Skin of body (tissue), 2 donors: ENCODE data around the gene TRIM47. TPM values are rescaled to one million over a fixed set of nuclear protein-coding genes. Genes with fewer than 3 reads are reported as not detected.
"Not testable (repeated sequence)": the region's sequence is repeated elsewhere in the genome, so short reads cannot be mapped to it uniquely, and the experiment has no call there.

ENCODE experiments used
- DNase-seq: peaks from one replicate; lab custom pipeline; 2025; lab: John Stamatoyannopoulos, UW
- total RNA-seq: library from RNA; depleted of rRNA; stranded (reverse); fragments of >200 nt; gene quantifications from one replicate; pipeline ENCODE4 v1.2.3, GENCODE V29; 2014

Gene TRIM47
- total RNA-seq, 1 donor from 2014 or later = 21.5 TPM

- DNase-seq = no peak
Observed at GRCh38 chr17:75892556-75893224, 14.3 kb upstream of the TRIM47 start.

- DNase-seq = no peak
Observed at GRCh38 chr17:75891605-75892555, 13.5 kb upstream of the TRIM47 start.

GRCh38 chr17:75891022-75891604 lies 12.7 kb upstream of the TRIM47 start:
- no peak for DNase-seq

DNA sequence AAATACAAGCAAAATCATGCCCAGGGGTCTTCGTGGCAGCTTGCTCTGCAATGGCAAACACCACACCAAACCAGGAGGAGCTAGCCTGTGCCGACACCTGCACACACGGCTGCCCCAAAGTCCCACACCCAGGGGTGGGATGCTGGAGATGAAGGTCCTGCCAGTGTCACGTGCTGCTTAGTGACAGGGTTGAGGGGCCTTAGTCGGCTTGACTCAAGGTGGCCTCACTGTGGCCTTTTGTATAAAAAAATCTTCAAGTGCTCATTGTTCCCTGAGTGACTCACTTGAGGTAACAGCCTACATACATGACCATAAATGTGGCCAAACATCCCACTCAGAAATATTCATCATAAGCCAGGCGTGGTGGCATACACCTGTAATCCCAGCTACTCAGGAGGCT lies 11.1 kb upstream of the TRIM47 start:
- DNase-seq = no peak

DNA sequence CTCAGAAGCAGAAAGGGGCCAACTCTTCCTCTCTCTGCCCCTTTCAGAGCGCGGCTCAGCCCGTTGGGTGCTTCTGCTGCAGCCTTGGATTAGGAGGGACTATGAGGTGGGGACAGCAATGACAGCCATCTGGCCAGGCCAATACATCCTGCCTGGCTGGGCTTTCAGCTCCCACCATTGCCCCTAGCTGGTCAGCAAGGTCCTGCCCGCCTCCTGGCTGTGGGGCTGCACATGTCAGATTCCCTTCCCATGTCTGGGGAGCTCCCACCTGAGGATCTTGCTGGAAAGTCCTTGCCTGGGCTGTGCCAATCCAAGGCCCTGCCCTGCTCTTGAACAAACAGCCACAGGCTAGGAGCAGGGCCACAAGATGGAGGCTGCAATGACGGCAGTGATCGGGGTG lies 10.1 kb upstream of the TRIM47 start:
- no peak for DNase-seq

DNA sequence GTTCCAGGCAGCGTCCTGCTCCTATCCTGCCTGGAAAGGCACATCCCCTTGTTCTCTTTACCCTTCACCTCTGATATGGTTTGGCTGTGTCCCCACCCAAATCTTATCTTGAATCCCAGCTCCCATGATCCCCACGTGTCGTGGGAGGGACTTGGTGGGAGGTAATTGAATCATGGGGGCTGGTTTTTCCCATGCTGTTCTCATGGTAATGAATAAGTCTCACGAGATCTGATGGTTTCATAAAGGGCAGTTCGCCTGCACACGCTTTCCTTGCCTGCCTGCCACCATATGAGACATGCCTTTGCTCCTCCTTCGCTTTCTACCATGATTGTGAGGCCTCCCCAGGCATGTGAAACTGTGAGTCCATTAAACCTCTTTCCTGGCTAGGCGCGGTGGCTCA lies 7.5 kb upstream of the TRIM47 start:
- not testable (repeated sequence) for DNase-seq

GRCh38 chr17:75885431-75885830 lies 7.0 kb upstream of the TRIM47 start:
- no peak for DNase-seq

DNA sequence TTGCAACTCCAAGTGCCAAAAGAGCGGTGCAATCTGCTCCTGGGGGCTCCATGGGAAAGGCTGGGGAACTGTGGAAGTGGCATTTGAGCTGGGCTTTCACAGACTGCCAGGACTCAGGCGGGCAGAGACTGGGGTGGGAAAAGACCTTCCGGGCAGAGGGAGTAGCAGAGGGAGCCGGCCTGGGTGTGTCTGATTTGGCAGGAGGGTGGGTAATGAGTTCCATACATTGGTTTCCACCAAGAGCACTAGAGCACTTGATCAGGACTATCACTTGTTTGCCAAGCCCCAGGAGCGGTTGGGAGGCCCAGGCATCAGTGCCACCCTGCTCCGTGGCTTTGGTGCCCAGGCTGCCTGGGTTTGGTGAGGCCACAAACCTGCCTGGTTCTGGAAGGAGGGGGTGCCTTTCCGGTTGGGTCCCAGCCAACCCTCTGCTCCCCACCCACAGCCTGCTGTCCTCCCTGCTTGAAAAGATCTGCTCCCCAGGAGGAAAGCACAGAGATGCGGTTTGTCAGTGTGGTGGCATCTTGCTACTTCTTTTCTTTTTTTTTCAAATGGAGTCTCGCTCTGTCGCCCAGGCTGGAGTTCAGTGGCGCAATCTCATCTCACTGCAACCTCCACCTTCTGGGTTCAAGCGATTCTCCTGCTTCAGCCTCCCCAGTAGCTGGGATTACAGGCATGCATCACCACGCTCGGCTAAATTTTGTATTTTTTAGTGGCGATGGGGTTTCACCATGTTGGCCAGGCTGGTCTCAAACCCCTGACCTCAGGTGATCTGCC lies 3.5 kb upstream of the TRIM47 start:
- DNase-seq = no peak

GRCh38 chr17:75880266-75880665 lies 1.9 kb upstream of the TRIM47 start:
- DNase-seq = no peak

GRCh38 chr17:75877752-75878173 lies 618 bp downstream of the TRIM47 start:
- DNase-seq = no peak

DNA sequence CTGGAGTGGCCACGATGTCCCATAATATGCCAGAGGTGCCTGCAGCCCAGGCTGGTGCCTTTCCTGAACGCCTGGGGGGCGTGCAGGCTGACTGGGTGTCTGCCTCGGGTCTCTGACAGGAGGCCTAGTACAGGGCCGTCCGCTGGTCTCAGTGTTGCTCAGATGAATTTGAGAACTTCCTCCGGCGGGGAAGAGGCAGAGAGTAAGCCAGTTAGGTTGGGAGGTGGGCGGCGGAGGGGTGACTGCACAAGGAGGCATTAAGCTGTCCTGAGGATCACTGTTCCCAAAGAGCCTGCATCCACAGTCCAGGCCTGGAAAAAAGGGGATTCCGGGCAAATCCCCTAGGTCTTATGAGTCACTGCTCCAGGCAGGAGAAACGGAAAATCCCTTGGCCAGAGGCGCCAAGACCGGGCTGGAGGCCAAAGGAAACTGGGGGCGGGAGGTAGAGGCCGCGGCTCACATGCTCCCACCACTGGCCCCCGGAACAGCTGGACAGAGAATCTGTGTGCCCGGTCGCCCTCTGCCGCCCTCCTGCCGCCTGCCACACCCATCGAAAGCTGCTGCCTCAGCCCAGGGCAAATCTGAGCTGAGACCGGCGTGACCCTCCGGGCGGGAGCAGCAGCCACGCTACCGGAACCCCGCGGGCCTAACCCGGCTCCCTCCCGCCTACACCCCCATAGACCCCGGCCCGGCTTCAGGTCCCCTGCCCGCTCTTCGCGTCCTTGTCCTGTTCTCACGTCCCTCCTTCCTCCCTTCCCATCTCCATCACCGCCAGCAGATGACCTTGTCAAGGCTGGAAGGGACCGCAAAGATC lies 1.2 kb downstream of the TRIM47 start:
- peak; percentile 84 for DNase-seq

DNA sequence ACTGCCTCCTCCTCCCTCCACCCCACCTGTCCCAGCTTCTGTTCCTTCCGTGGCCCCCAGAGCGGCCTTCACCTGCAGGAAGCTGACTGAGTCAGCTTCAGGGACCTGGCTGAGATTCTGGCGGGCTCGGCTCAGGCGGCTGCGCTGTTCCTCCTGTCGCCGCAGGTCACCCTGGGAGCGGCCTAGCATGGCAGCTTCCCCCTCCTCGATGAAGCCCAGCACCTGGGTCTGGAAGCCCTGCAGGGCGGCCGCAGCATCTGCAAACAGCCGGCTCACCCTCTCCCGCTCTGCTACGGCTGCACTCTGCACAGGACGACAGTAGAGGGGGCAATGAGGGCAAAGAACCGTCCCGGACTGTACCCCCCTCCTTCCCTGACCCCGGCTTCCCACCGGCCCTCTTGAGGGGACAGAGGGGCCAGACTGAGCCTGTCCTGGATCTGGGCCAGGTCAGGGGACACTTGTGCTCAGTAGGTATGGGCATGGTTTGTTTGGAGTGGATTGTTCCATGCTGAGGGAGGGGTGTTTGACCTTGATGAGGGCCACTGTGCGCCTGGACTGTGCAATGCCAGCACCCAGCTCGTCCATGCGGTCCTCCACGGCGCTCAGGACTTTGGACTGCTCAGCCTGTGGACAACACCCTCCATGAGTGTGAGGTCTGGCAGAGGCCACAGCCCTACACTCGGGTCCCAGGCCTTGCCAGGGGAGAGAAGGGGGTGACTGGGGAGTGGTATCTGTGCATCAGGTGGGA lies 2.0 kb downstream of the TRIM47 start:
- no peak for DNase-seq

GRCh38 chr17:75875940-75876189 lies 2.5 kb downstream of the TRIM47 start:
- no peak for DNase-seq

GRCh38 chr17:75875182-75875939 lies 3.0 kb downstream of the TRIM47 start:
- no peak for DNase-seq

GRCh38 chr17:75874323-75875181 lies 3.8 kb downstream of the TRIM47 start:
- DNase-seq = no peak

DNA sequence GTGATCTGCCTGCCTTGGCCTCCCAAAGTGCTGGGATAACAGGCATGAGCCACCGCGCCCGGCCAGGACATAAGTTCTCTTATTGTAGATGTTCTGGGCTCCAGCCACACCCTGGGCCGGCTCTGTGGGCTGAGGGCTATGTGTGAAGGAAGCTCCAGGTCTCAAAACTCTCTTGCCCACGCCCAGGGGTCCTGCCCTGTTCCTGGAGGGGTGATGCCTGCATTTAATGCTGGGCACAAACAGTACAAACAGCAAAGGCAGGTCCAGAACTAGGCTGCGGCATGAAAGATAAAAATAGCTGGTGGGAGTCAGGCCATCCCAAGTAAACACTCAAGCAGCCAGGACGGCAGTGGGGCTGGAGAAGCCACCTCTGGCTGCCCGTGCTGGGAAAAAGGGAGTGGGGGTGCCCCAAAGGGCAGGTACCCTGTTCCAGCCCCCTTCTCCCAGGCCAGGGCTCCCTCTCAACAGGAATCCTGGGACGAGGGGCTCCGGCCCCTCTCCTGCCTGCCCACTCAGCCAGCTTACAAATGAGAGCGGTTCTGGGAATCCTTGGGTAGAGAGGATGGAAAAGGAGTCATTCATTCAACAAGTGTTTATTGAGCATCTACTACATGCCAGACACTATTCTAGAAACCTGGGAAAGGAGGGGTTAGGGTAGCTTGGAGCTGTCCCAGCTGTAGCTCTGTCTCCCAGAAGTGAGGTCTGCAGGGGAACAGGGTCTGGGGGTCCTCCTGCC lies 4.6 kb downstream of the TRIM47 start:
- DNase-seq = no peak

GRCh38 chr17:75872434-75873351 lies 5.7 kb downstream of the TRIM47 start:
- DNase-seq = peak; percentile 61
